Measurements from ENCODE around the gene GMDS. TPM values are rescaled to one million over a fixed set of nuclear protein-coding genes. Genes with fewer than 3 reads are reported as not detected.
A peak's percentile ranks its signal among the peaks of the same experiment; 100 is the strongest.

Gene GMDS
- polyA plus RNA-seq, 1 experiment: 7.1 TPM

DNA sequence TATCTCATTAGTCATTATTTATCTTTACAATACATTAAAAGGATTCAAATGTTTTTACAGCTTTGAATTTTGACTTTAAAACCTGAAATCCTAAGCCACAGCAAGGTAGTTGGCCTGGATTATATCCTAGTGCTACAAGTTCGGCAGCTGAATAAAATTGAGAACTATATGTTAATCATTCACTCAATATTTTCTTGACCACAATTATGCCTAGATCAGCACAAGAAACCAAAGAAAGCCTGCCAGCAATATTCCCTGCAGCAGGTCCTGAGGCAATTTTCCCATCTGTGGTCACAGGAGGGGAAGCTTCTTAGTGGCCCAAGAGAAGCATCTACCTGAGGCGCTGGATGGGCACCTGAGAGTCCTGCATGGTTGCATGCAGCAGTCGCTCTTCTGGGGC, 183.5 kb downstream of the GMDS start:
- ChIA-PET POLR2A (no interaction called here), CTCF (no interaction called here)
- DNase-seq (ENCODE audit: low read depth): no peak
- H3K36me3 ChIP-seq (ENCODE audit: control insufficient read depth, insufficient read depth, low read length): no peaks in the 10 kb centered on the region
- TF ChIP-seq CTCF (IDR thresholded peaks at IDR 0.05; ENCODE audit: insufficient read depth, low read depth, low read length): no peak
- H3K27me3 ChIP-seq (ENCODE audit: control insufficient read depth, insufficient read depth, low read length): no peaks in the 10 kb centered on the region
- no peak overlapping the region for H3K4me3 ChIP-seq (ENCODE audit: low read depth, low read length)

DNA sequence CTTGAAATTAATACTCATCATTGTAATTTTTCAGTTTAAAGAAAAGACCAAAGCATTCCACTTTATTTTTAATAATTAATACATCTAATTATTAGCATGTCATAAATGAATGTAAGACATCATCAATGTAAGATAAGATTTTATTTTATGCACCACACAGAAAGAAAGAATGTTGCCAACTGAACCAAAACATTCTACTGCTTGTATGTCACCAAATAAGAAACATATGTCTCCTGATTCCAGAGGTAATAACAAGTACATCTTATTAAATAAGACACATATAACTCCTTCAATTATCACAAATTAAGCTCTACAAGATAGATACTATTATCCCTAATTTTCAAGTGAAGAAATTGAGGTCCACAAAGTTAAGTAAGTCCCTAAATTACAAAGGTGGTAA, 189.5 kb downstream of the GMDS start:
- POLR2A ChIA-PET: no interaction called here

DNA sequence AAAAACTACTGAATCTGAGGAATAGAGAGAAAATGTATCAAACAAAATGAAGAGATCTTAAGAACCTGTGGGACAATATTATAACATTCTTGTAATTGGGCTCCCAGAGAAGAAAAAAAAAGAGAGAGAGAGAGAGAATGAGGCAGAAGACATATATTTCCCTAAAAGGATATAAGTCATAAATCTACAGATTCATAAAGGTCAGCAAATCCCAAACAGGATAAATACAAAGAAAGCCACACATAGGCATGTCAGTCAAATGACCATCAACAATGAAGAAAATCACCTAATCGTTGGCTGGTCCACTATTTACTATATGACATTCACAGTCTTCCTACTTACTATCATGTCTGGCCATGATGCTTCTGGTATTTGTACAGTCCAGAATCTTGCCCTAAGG, 190.3 kb downstream of the GMDS start:
- DNase-seq (ENCODE audit: low read depth): no peak
- POLR2A ChIA-PET: no interaction called here
- CTCF ChIA-PET: interaction anchor here (1.0 kb wide), 1 partner anchor 10 kb away, joined by 3 read pairs; no protein-coding TSS in a partner anchor

More for the DNA sequence above, 189.5 kb downstream of the GMDS start:
- Histone ChIP-seq H3K4me3 (ENCODE audit: low read depth, low read length) (no peak overlapping the region), H3K27me3 (ENCODE audit: control insufficient read depth, insufficient read depth, low read length) (no peaks in the 10 kb centered on the region), H3K36me3 (ENCODE audit: control insufficient read depth, insufficient read depth, low read length) (no peaks in the 10 kb centered on the region)
- CTCF ChIA-PET: no interaction called here
- TF ChIP-seq CTCF (IDR thresholded peaks at IDR 0.05; ENCODE audit: insufficient read depth, low read depth, low read length): no peak
- DNase-seq (ENCODE audit: low read depth): peak; percentile 35

GRCh38 chr6:2054516-2055067, 190.8 kb downstream of the GMDS start:
- Histone ChIP-seq H3K4me3 (ENCODE audit: low read depth, low read length) (no peak overlapping the region), H3K27me3 (ENCODE audit: control insufficient read depth, insufficient read depth, low read length) (no peaks in the 10 kb centered on the region), H3K36me3 (ENCODE audit: control insufficient read depth, insufficient read depth, low read length) (no peaks in the 10 kb centered on the region)
- no peak for TF ChIP-seq CTCF (IDR thresholded peaks at IDR 0.05; ENCODE audit: insufficient read depth, low read depth, low read length)
- ChIA-PET CTCF (interaction anchor here (1.0 kb wide), 1 partner anchor 9 kb away, joined by 3 read pairs; no protein-coding TSS in a partner anchor), POLR2A (no interaction called here)
- no peak for DNase-seq (ENCODE audit: low read depth)

More for the DNA sequence above, 190.3 kb downstream of the GMDS start:
- H3K4me3 ChIP-seq (ENCODE audit: low read depth, low read length): no peak overlapping the region
- H3K27me3 ChIP-seq (ENCODE audit: control insufficient read depth, insufficient read depth, low read length): no peaks in the 10 kb centered on the region
- no peak for TF ChIP-seq CTCF (IDR thresholded peaks at IDR 0.05; ENCODE audit: insufficient read depth, low read depth, low read length)
- no peaks in the 10 kb centered on the region for H3K36me3 ChIP-seq (ENCODE audit: control insufficient read depth, insufficient read depth, low read length)

GRCh38 chr6:2053691-2054090, 191.7 kb downstream of the GMDS start:
- DNase-seq (ENCODE audit: low read depth): no peak
- POLR2A ChIA-PET: no interaction called here
- no peaks in the 10 kb centered on the region for H3K36me3 ChIP-seq (ENCODE audit: control insufficient read depth, insufficient read depth, low read length)
- no peak for TF ChIP-seq CTCF (IDR thresholded peaks at IDR 0.05; ENCODE audit: insufficient read depth, low read depth, low read length)
- H3K4me3 ChIP-seq (ENCODE audit: low read depth, low read length): no peak overlapping the region
- CTCF ChIA-PET: no interaction called here
- H3K27me3 ChIP-seq (ENCODE audit: control insufficient read depth, insufficient read depth, low read length): no peaks in the 10 kb centered on the region

Data from BJ (cell line).